ENCODE results near the gene GPBAR1.
A peak's percentile ranks its signal among the peaks of the same experiment; 100 is the strongest.
"Not testable (repeated sequence)": the region's sequence is repeated elsewhere in the genome, so short reads cannot be mapped to it uniquely, and the experiment has no call there.

DNA sequence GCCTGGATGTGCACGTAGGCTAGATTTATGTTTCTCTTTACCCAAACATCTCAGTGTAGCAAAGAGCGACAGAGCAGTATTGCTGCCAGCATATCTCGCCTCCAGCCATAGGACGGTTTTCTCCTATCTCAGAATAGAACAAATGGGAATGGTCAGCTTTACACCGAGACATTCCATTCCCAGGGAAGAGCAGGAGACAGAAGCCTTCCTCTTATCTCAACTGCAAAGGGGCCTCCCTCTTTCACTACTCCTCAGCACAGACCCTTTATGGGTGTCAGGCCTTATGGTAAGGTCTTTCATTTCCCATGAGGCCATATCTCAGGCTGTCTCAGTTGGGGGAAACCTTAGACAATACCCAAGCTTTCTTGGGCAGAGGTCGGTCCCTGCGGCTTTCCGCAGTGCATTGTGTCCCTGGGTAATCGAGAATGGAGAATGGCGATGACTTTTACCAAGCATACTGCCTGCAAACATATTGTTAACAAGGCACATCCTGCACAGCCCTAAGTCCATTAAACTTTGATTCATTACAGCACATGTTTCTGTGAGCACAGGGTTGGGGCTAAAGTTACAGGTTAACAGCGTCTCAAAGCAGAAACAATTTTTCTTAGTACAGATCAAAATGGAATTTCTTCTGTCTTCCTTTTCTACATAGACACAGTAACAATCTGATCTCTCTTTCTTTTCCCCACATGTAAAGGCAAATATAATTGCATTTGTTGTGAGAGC, 50.9 kb downstream of the GPBAR1 start:
- TF ChIP-seq, protein P1, sequence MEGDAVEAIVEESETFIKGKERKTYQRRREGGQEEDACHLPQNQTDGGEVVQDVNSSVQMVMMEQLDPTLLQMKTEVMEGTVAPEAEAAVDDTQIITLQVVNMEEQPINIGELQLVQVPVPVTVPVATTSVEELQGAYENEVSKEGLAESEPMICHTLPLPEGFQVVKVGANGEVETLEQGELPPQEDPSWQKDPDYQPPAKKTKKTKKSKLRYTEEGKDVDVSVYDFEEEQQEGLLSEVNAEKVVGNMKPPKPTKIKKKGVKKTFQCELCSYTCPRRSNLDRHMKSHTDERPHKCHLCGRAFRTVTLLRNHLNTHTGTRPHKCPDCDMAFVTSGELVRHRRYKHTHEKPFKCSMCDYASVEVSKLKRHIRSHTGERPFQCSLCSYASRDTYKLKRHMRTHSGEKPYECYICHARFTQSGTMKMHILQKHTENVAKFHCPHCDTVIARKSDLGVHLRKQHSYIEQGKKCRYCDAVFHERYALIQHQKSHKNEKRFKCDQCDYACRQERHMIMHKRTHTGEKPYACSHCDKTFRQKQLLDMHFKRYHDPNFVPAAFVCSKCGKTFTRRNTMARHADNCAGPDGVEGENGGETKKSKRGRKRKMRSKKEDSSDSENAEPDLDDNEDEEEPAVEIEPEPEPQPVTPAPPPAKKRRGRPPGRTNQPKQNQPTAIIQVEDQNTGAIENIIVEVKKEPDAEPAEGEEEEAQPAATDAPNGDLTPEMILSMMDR (IDR thresholded peaks at IDR 0.05), result not testable (repeated sequence)
- TF ChIP-seq POLR2A (IDR thresholded peaks at IDR 0.05), result peak in 1 of 2 donors; percentile 30
